Measurements from ENCODE around the gene APBB3. TPM values are rescaled to one million over a fixed set of nuclear protein-coding genes. Genes with fewer than 3 reads are reported as not detected.

The APBB3 gene
- total and polyA plus RNA-seq, 9 of the 15 experiments (the other 6 are each of a cell fraction or from before 2014, with no cell fraction given), result 0.17 to 24.3 (median 9.5) TPM

DNA sequence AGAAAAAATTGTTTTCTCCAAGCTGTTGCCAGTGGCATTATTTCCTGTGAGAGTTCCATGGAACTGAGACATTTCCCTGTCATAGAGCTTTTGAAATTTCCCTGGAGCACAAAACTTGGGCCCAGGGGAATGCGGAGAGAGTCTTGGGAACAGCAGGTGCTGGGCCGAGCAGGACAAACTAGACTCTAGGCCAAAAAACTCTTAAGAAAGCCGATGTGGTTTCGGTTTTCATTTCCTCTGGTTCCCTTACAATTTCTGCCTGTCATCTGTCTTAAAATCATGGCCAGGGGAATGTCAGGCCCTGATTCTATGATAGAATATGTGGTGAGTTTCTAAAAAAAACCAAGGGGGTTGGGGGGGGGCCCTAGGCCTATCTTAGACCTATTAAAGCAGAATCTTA is 4.8 kb upstream of the APBB3 start (continued):
- TF ChIP-seq, protein P1, sequence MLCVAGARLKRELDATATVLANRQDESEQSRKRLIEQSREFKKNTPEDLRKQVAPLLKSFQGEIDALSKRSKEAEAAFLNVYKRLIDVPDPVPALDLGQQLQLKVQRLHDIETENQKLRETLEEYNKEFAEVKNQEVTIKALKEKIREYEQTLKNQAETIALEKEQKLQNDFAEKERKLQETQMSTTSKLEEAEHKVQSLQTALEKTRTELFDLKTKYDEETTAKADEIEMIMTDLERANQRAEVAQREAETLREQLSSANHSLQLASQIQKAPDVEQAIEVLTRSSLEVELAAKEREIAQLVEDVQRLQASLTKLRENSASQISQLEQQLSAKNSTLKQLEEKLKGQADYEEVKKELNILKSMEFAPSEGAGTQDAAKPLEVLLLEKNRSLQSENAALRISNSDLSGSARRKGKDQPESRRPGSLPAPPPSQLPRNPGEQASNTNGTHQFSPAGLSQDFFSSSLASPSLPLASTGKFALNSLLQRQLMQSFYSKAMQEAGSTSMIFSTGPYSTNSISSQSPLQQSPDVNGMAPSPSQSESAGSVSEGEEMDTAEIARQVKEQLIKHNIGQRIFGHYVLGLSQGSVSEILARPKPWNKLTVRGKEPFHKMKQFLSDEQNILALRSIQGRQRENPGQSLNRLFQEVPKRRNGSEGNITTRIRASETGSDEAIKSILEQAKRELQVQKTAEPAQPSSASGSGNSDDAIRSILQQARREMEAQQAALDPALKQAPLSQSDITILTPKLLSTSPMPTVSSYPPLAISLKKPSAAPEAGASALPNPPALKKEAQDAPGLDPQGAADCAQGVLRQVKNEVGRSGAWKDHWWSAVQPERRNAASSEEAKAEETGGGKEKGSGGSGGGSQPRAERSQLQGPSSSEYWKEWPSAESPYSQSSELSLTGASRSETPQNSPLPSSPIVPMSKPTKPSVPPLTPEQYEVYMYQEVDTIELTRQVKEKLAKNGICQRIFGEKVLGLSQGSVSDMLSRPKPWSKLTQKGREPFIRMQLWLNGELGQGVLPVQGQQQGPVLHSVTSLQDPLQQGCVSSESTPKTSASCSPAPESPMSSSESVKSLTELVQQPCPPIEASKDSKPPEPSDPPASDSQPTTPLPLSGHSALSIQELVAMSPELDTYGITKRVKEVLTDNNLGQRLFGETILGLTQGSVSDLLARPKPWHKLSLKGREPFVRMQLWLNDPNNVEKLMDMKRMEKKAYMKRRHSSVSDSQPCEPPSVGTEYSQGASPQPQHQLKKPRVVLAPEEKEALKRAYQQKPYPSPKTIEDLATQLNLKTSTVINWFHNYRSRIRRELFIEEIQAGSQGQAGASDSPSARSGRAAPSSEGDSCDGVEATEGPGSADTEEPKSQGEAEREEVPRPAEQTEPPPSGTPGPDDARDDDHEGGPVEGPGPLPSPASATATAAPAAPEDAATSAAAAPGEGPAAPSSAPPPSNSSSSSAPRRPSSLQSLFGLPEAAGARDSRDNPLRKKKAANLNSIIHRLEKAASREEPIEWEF (CRISPR knock-in tag; IDR thresholded peaks at IDR 0.05), result no peak
- TF ChIP-seq DMBX1 (CRISPR knock-in tag; IDR thresholded peaks at IDR 0.05; ENCODE audit: borderline replicate concordance) (no peak), ARID2 (IDR thresholded peaks at IDR 0.05) (no peak), ZKSCAN3 (CRISPR knock-in tag; IDR thresholded peaks at IDR 0.05) (no peak), POLR2G (IDR thresholded peaks at IDR 0.05; ENCODE audit: low read depth, low read length) (no peak), TAL1 (IDR thresholded peaks at IDR 0.05) (no peak), ILK (tag; IDR thresholded peaks at IDR 0.05; ENCODE audit: borderline replicate concordance, low read depth) (no peak)

All from K562 (cell line).